WTC11 (cell line): ENCODE data around the gene SLC25A14. TPM values are rescaled to one million over a fixed set of nuclear protein-coding genes. Genes with fewer than 3 reads are reported as not detected.
A peak's percentile ranks its signal among the peaks of the same experiment; 100 is the strongest.

Experiments
- ATAC-seq: fragments of 200-7000 bp; cut with Tn5 transposase; 2 replicates; pipeline ENCODE4 v1.10.0; 2021; ENCODE audit warnings: mild to moderate bottlenecking, moderate library complexity
- Bru-seq: library from RNA; stranded (reverse); fragments of 400-500 nt; gene quantifications from one replicate; lab custom pipeline; 2021; lab: Mats Ljungman, UMichigan
- CTCF ChIA-PET: fragments of 300-600 bp; sonication (Branson Sonifier 250); formaldehyde crosslinking; loops from one replicate; lab custom pipeline; 2021; ENCODE audit warnings: antibody characterized with exemption; lab: Charles Lee
- POLR2A ChIA-PET: fragments of 350-600 bp; sonication (Branson Sonifier 250); formaldehyde crosslinking; loops from one replicate; lab custom pipeline; 2021; ENCODE audit warnings: antibody characterized with exemption; lab: Charles Lee
- DNase-seq: peaks from one replicate; pipeline ENCODE4 v3.0.0; 2021; ENCODE audit warnings: low spot score
- H3K27ac Mint-ChIP-seq: 2 replicates; pipeline ENCODE4 v1.8.0; 2021; ENCODE audit warnings: mixed read lengths
- H3K27me3 Mint-ChIP-seq: 2 replicates; pipeline ENCODE4 v1.8.0; 2021; ENCODE audit warnings: low read depth, mild to moderate bottlenecking, moderate library complexity, mixed read lengths
- H3K36me3 Mint-ChIP-seq: 2 replicates; pipeline ENCODE4 v1.8.0; 2021; ENCODE audit warnings: mixed read lengths
- H3K4me1 Mint-ChIP-seq: 2 replicates; pipeline ENCODE4 v1.8.0; 2022; ENCODE audit warnings: mixed read lengths
- H3K4me3 Mint-ChIP-seq: 2 replicates; pipeline ENCODE4 v1.8.0; 2021; ENCODE audit warnings: mild to moderate bottlenecking, moderate library complexity, mixed read lengths
- H3K9me3 Mint-ChIP-seq: 2 replicates; pipeline ENCODE4 v1.8.0; 2021; ENCODE audit warnings: mixed read lengths
- ATF1 ChIP-seq: sonication (generic); formaldehyde crosslinking; IDR thresholded peaks from 2 replicates; pipeline ENCODE4 v1.8.1; 2023; ENCODE audit warnings: mild to moderate bottlenecking, moderate library complexity, missing genetic modification reagents
- EMX1 ChIP-seq: fragments of 250-450 bp; sonication (Bioruptor Pico); IDR thresholded peaks from 2 replicates; pipeline ENCODE4 v1.8.0; 2021; ENCODE audit warnings: mild to moderate bottlenecking
- ERG ChIP-seq: fragments of 250-450 bp; sonication (Bioruptor Pico); IDR thresholded peaks from 2 replicates; pipeline ENCODE4 v1.8.0; 2021; ENCODE audit warnings: mild to moderate bottlenecking
- ETV6 ChIP-seq: sonication (generic); formaldehyde crosslinking; IDR thresholded peaks from 2 replicates; pipeline ENCODE4 v1.8.1; 2022; ENCODE audit warnings: mild to moderate bottlenecking, missing genetic modification reagents
- FOXJ3 ChIP-seq: sonication (generic); formaldehyde crosslinking; IDR thresholded peaks from 2 replicates; pipeline ENCODE4 v1.9.0; 2021; ENCODE audit warnings: missing genetic modification reagents, mild to moderate bottlenecking, borderline replicate concordance
- HMGA2 ChIP-seq: fragments of 250-450 bp; sonication (Bioruptor Pico); IDR thresholded peaks from 2 replicates; pipeline ENCODE4 v1.4.0; 2021; ENCODE audit warnings: mild to moderate bottlenecking, moderate library complexity
- MAX ChIP-seq: sonication (generic); formaldehyde crosslinking; IDR thresholded peaks from 2 replicates; pipeline ENCODE4 v1.8.0; 2022; ENCODE audit warnings: mild to moderate bottlenecking, missing genetic modification reagents
- NFE2L1 ChIP-seq: sonication (generic); formaldehyde crosslinking; IDR thresholded peaks from 2 replicates; pipeline ENCODE4 v1.8.1; 2023; ENCODE audit warnings: missing genetic modification reagents
- TP53 ChIP-seq: sonication (generic); formaldehyde crosslinking; IDR thresholded peaks from 2 replicates; pipeline ENCODE4 v1.8.1; 2023; ENCODE audit warnings: mild to moderate bottlenecking, missing genetic modification reagents
- ZNF317 ChIP-seq: sonication (generic); formaldehyde crosslinking; IDR thresholded peaks from 2 replicates; pipeline ENCODE4 v1.8.1; 2023; ENCODE audit warnings: low read depth, mild to moderate bottlenecking, moderate library complexity, missing genetic modification reagents, borderline replicate concordance
- long read RNA-seq, 3 experiments: library from RNA in 1 of 3; library from capped mRNA in 1 of 3; library from polyadenylated mRNA in 1 of 3; unstranded in 2 of 3; stranded (forward) in 1 of 3; transcript quantifications; one replicate each; pipeline ENCODE4 v2.0.0, GENCODE V29; 2021
- total RNA-seq: library from RNA; stranded (reverse); gene quantifications from 3 replicates; pipeline ENCODE4 v1.2.3, GENCODE V29; 2021
- TF ChIP-seq, protein P1 (sequence below): sonication (generic); formaldehyde crosslinking; IDR thresholded peaks from 2 replicates; pipeline ENCODE4 v1.8.0; 2023; ENCODE audit warnings: missing genetic modification reagents, mild to moderate bottlenecking, borderline replicate concordance
- TF ChIP-seq, protein P2 (sequence below): sonication (generic); formaldehyde crosslinking; IDR thresholded peaks from 2 replicates; pipeline ENCODE4 v1.8.1; 2023; ENCODE audit warnings: mild to moderate bottlenecking, missing genetic modification reagents, moderate library complexity
- TF ChIP-seq, protein P3 (sequence below): sonication (generic); formaldehyde crosslinking; IDR thresholded peaks from 2 replicates; pipeline ENCODE4 v1.8.1; 2022; ENCODE audit warnings: mild to moderate bottlenecking, moderate library complexity, missing genetic modification reagents
- TF ChIP-seq, protein P4 (sequence below): sonication (generic); formaldehyde crosslinking; IDR thresholded peaks from 2 replicates; pipeline ENCODE4 v1.8.0; 2023; ENCODE audit warnings: missing genetic modification reagents
- TF ChIP-seq, protein P5 (sequence below): sonication (generic); formaldehyde crosslinking; IDR thresholded peaks from 2 replicates; pipeline ENCODE4 v1.8.0; 2022; ENCODE audit warnings: mild to moderate bottlenecking, missing genetic modification reagents

The SLC25A14 gene, protein sequence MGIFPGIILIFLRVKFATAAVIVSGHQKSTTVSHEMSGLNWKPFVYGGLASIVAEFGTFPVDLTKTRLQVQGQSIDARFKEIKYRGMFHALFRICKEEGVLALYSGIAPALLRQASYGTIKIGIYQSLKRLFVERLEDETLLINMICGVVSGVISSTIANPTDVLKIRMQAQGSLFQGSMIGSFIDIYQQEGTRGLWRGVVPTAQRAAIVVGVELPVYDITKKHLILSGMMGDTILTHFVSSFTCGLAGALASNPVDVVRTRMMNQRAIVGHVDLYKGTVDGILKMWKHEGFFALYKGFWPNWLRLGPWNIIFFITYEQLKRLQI
- total RNA-seq (14.5 to 21.2 TPM (median 16.1 TPM) in 3 replicates), Bru-seq, nascent RNA (percentile 65 among the genes with signal in this experiment)
- long read RNA-seq, experiment 1, partial matches to known transcripts, result 1 of 28 reads
- long read RNA-seq, experiment 1, other reads (novel, unspliced or antisense), result 25 of 28 reads
- long read RNA-seq, experiment 2, partial matches to known transcripts, result 0 of 8 reads
- long read RNA-seq, experiment 2, other reads (novel, unspliced or antisense), result 7 of 8 reads
- long read RNA-seq, experiment 3, transcript SLC25A14-213 (10 exons, 1,403 nt), result major isoform, 24 of 83 reads
- long read RNA-seq, experiment 3, partial matches to known transcripts, result 16 of 83 reads
- long read RNA-seq, experiment 3, other reads (novel, unspliced or antisense), result 40 of 83 reads

- ATAC-seq (peak; percentile 86), DNase-seq (peak; percentile 68)
- no peaks in the 10 kb centered on the region for H3K36me3 Mint-ChIP-seq
- H3K27me3 Mint-ChIP-seq, result no peaks in the 10 kb centered on the region; the same call in 1 of the 2 replicates
- H3K4me1 Mint-ChIP-seq, result peaks cover 35% of the 10 kb centered on the region
- H3K9me3 Mint-ChIP-seq, result no peaks in the 10 kb centered on the region
- peak within 1 kb of the TSS; percentile 87 for H3K4me3 Mint-ChIP-seq
- CTCF ChIA-PET, result interaction anchor here (0.8 to 1.0 kb wide), 2 partner anchors 10 to 279 kb away, joined by 3 read pairs; no protein-coding TSS in a partner anchor
- POLR2A ChIA-PET, result no interaction called here
- peak within 1 kb of the TSS; percentile 96 for H3K27ac Mint-ChIP-seq
- TF ChIP-seq, protein P1, sequence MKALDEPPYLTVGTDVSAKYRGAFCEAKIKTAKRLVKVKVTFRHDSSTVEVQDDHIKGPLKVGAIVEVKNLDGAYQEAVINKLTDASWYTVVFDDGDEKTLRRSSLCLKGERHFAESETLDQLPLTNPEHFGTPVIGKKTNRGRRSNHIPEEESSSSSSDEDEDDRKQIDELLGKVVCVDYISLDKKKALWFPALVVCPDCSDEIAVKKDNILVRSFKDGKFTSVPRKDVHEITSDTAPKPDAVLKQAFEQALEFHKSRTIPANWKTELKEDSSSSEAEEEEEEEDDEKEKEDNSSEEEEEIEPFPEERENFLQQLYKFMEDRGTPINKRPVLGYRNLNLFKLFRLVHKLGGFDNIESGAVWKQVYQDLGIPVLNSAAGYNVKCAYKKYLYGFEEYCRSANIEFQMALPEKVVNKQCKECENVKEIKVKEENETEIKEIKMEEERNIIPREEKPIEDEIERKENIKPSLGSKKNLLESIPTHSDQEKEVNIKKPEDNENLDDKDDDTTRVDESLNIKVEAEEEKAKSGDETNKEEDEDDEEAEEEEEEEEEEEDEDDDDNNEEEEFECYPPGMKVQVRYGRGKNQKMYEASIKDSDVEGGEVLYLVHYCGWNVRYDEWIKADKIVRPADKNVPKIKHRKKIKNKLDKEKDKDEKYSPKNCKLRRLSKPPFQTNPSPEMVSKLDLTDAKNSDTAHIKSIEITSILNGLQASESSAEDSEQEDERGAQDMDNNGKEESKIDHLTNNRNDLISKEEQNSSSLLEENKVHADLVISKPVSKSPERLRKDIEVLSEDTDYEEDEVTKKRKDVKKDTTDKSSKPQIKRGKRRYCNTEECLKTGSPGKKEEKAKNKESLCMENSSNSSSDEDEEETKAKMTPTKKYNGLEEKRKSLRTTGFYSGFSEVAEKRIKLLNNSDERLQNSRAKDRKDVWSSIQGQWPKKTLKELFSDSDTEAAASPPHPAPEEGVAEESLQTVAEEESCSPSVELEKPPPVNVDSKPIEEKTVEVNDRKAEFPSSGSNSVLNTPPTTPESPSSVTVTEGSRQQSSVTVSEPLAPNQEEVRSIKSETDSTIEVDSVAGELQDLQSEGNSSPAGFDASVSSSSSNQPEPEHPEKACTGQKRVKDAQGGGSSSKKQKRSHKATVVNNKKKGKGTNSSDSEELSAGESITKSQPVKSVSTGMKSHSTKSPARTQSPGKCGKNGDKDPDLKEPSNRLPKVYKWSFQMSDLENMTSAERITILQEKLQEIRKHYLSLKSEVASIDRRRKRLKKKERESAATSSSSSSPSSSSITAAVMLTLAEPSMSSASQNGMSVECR, result 0 out of 2 replicates have a peak, but pooled peaks have one; percentile 48
- peak; percentile 81 for TF ChIP-seq ETV6 (CRISPR knock-in tag)
- peak; percentile 44; the same call in 1 of the 2 replicates for TF ChIP-seq MAX (CRISPR knock-in tag)
- TF ChIP-seq FOXJ3 (CRISPR knock-in tag), result no peak
- TF ChIP-seq, all 79 proteins: peak for 3
These were observed at the start of gene SLC25A14 for GRCh38 chrX:130339408-130340222. TSS of gene SLC25A14 (plus strand) at chrX:130339919. CDS start at chrX:130340279, 360 bp downstream.

DNA sequence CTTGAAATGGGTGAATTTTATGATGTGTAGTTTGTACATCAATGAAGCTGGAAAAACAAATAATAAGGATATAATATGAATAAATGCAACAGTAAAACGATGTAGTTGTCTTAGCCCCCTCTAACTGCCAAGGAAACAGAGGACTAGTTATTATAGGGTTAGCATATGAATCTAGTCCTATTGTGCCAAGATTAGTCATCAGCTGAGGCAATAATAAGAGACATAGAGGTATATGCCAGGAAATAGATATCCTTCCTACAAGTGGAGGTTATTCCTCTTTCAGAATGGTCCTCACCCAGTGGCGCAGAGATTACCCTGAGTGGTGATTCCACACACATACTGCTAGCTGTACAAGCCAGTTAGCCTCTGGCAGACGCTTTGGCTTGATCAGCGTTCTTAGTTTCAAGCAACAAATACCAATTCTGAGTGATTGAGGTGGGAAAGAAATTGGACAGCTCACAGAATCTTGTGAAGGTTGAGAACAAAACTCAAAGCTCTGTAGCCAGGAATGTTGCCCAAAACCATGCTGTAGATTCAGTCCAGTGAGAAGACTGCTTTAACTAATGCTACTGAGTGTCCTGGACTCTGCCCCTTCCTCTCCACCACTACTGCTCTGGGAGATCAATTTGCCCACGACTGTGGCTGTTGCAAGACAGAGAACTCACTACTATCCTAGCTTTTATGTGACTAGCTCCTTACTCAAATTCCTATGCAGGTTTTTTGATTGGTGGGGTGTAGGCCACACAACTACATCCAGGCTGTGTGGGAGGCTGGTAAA, 44.0 kb upstream of the SLC25A14 start:
- no peak overlapping the region for H3K27ac Mint-ChIP-seq
- ATAC-seq, result no peak
- ChIA-PET CTCF (no interaction called here), POLR2A (no interaction called here)
- H3K36me3 Mint-ChIP-seq, result peaks cover 14% of the 10 kb centered on the region; the same call in 1 of the 2 replicates
- H3K27me3 Mint-ChIP-seq, result no peaks in the 10 kb centered on the region
- TF ChIP-seq TP53 (no peak), ETV6 (CRISPR knock-in tag) (no peak), NFE2L1 (CRISPR knock-in tag) (no peak), EMX1 (CRISPR knock-in tag) (no peak), ZNF317 (CRISPR knock-in tag) (no peak), ERG (CRISPR knock-in tag) (no peak), ATF1 (CRISPR knock-in tag) (no peak), HMGA2 (CRISPR knock-in tag) (no peak)
- TF ChIP-seq, protein P2, sequence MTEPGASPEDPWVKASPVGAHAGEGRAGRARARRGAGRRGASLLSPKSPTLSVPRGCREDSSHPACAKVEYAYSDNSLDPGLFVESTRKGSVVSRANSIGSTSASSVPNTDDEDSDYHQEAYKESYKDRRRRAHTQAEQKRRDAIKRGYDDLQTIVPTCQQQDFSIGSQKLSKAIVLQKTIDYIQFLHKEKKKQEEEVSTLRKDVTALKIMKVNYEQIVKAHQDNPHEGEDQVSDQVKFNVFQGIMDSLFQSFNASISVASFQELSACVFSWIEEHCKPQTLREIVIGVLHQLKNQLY (CRISPR knock-in tag), result no peak
- TF ChIP-seq, protein P3, sequence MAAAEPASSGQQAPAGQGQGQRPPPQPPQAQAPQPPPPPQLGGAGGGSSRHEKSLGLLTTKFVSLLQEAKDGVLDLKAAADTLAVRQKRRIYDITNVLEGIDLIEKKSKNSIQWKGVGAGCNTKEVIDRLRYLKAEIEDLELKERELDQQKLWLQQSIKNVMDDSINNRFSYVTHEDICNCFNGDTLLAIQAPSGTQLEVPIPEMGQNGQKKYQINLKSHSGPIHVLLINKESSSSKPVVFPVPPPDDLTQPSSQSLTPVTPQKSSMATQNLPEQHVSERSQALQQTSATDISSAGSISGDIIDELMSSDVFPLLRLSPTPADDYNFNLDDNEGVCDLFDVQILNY, result no peak
- TF ChIP-seq, protein P4, sequence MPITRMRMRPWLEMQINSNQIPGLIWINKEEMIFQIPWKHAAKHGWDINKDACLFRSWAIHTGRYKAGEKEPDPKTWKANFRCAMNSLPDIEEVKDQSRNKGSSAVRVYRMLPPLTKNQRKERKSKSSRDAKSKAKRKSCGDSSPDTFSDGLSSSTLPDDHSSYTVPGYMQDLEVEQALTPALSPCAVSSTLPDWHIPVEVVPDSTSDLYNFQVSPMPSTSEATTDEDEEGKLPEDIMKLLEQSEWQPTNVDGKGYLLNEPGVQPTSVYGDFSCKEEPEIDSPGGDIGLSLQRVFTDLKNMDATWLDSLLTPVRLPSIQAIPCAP (CRISPR knock-in tag), result no peak
- TF ChIP-seq, protein P5, sequence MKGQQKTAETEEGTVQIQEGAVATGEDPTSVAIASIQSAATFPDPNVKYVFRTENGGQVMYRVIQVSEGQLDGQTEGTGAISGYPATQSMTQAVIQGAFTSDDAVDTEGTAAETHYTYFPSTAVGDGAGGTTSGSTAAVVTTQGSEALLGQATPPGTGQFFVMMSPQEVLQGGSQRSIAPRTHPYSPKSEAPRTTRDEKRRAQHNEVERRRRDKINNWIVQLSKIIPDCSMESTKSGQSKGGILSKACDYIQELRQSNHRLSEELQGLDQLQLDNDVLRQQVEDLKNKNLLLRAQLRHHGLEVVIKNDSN, result no peak
- no peak for DNase-seq
- no peaks in the 10 kb centered on the region for H3K4me1 Mint-ChIP-seq
- H3K9me3 Mint-ChIP-seq, result peaks cover 23% of the 10 kb centered on the region
- no peak overlapping the region for H3K4me3 Mint-ChIP-seq
